SW480 (cell line): ENCODE measurements around the gene FAM174C.
A peak's percentile ranks its signal among the peaks of the same experiment; 100 is the strongest.
"Not testable (repeated sequence)": the region's sequence is repeated elsewhere in the genome, so short reads cannot be mapped to it uniquely, and the experiment has no call there.

ENCODE experiments used
- DNase-seq: peaks from one replicate; pipeline ENCODE4 v3.0.0-alpha.2; 2016; ENCODE audit warnings: low spot score

Gene FAM174C

DNA sequence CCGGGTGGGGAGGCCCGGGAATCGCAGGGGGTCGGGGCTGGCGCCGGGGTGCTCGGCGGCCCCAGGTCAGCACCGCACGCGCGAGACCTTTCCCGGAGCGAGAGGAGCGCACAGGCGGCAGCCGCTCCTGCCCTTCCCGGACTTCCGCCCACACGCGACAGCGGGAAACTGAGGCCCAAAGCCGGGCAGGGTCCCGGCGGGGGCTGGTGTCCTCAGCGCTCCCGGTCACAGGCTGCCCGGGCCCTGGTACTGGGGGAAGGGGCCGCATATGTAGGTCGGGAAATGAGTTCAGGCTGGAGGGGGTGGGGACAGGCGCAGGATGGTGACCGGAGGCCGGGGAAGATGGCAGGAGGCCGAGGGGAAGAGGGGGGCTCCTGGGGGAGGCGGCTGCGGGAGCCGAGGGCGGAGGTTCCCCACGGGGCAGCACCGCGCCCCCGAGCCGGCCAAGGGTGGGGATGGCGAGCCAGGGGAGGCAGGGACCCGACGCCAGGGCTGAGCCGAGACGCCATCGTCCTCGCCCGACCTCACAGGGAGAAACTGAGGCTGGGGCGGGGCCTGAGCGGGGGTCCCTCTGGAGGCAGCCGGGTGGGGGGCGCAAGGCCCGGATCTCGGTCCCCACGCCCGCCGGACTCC lies 38.2 kb upstream of the FAM174C start:
- no peak for DNase-seq

DNA sequence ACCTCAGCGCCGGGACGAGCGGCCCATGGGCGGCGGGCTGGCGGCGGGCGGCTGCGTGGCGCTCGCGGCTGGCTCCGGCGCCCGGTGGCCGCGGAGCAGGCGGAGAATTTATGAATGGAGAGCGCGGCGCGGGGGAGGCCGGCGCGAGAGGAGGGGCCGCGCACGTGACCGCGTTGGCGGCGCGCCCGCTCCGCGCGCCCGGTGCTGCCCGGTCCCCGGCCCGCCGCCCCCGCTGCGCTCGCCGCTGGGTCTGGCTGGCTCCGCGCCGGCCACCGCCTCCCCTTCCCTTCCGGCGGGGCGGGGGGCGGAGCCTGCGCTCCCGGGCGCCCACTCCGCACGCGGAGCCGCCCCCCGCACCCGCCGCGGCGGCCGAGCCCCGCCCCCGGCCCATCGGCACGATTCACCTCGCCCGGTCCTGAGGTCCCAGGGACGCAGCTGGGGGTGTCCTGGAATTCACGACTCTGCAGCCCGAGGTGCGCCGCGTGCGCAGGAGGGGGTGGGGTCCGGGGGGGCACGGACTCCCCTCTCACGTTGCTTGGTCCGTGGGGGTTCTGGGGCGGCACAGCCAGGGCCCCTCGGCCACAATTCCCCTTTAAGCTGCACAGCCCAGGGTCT lies 37.5 kb upstream of the FAM174C start, which contains the start of gene CBARP:
Gene CBARP, minus strand, starts transcription at position 252 of the 615 bp plus-strand sequence. CDS start 1,905 bp downstream, outside the sequence.
- no peak for DNase-seq

DNA sequence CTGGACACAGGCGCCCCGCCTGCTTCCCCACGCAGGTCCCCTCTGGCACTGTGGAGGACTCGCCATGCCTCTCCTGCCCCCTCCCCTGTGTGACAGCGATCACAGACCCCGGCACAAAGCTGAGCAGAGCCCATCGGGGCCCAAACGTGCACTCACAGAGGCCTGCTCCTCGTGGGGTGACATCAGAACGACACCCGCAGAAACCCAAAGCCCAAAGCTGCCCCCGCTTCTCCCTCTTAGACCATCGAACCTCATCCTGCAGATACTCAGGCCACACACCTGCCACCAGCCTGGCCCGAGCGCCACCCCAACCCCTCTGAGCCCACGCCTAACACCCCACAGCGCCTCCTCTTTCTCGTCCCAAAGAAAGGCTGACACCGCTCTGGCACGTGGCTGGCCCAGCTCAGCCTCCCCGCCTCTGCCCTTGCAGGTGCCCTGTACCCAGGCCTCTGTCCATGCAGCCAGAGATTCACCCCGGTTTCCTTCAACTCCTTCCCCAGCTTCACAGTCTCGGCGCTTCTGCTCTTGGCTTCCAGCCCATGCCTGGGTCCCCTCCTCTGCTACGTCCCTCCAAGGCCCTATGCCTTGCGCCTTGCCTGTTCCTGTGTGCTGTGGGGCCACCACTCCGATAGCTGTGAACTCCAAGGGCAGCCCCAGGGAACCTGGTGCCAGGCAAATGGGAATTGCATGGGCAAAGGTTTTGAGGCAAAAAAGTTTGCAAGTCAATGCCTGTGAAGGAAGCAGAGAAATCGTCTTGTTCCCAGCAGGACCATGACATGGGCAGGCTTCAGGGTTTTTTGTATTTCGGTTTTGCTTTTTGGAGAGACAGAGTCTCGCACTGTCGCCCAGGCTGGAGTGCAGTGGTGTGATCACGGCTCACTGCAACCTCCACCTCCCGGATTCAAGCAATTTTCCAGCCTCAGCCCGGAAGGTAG lies 36.7 kb upstream of the FAM174C start:
- no peak for DNase-seq

DNA sequence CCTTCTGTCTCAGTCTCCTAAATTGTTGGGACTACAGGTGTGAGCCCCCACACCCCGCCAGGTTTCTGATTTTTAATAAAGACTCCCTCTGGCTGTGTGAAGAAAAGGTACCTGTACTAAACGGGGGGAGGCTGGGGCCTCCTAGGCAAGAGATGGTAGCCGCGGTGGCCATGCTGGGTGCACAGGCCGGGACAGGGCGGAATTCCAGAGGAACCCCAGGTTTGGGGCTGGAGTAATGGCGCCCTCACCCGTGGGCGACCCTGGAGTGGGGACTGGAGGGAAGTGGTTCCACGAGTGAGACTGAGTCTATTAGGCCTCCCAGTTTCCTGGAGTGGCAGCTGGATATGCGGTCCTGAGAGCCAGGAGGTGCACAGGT lies 35.9 kb upstream of the FAM174C start:
- no peak for DNase-seq

DNA sequence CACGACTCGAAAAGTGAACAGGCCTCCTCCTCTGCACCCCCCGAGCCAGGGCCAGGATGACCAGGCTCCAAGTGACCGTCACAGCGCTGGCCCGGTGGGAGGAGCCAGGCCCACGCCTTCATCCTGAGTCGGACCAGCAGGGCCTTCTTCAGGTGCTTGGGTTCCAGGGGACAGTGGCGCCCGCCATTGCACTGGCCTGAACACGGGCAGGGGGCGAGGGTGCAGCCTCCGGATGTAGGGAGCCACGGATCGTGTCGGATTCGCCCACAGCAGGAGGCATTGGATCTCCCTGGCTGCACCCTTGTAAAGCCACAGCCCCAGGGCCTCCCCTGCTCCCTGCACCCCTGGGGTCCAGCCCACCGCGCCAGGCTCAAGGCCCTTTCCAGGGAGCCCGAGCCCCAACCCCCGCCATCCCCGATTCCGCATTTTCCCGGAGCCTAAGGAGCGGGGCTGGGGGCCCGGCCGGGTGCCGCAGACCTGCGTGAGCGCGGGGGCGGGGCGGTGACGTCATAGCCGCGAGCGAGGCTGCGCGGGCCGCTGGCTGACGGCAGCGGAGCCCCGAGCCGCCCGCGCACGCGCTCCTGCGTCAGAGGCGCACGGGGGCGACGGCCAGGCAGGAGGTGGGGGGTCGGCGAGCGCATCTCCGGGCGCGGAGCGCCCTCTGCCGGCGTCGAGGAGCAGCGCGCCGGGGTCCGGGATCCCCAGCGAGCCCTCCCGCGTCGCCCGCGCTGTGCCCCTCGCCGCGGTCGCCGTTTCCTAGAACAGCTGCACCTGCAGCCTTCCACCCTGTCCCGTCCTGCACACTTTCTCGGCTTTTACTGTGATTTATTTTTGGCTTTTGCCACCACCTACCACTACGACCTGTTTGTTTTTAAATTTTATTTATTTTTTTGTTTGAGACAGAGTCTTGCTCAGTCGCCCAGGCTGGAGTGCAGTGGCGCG lies 35.3 kb upstream of the FAM174C start:
- DNase-seq: peak; percentile 71

DNA sequence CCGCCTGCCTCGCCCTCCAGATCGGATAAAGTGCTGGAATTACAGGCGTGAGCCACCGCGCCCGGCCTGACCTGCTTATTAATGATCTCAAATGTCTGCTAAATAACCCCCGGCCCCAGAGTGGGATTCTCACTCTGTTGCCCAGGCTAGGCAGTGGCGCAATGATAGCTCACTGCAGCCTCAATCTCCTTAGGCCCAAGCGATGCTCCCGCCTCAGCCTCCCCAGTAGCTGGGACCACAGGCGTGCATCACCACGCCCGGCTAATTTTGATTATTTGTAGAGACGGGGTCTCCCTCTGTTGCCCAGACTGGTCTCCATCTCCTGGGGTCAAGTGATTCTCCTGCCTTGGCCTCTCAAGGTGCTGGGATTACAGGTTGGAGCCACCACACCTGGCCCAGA lies 34.4 kb upstream of the FAM174C start:
- no peak for DNase-seq

DNA sequence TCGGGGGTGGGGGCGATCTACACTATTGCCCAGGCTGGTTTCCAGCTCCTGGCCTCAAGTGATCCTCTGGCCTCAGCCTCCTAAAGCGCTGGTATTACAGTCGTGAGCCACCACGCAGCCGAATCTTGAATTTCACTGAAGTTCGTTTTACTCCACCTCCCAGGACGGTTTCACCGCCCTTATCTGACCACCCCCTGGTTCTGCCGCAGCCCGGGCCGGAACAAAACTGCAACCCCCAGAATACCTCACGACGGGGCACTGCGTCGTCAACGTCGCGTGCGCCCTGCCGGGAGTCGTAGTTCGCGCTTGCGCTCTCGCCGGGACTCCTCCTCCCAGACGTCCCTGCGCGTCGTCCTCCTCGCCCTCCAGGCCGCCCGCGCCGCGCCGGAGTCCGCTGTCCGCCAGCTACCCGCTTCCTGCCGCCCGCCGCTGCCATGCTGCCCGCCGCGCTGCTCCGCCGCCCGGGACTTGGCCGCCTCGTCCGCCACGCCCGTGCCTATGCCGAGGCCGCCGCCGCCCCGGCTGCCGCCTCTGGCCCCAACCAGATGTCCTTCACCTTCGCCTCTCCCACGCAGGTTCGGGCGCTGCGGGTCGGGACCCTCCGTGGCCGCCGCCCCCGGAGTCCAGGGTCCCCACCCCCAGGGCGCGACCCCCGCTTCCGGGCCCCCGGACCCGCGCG lies 33.8 kb upstream of the FAM174C start, which contains the start of gene ATP5F1D:
Gene ATP5F1D, plus strand, starts transcription at position 335 of the 679 bp plus-strand sequence. Its CDS starts 100 bp downstream, at position 435.
- peak; percentile 84 for DNase-seq

DNA sequence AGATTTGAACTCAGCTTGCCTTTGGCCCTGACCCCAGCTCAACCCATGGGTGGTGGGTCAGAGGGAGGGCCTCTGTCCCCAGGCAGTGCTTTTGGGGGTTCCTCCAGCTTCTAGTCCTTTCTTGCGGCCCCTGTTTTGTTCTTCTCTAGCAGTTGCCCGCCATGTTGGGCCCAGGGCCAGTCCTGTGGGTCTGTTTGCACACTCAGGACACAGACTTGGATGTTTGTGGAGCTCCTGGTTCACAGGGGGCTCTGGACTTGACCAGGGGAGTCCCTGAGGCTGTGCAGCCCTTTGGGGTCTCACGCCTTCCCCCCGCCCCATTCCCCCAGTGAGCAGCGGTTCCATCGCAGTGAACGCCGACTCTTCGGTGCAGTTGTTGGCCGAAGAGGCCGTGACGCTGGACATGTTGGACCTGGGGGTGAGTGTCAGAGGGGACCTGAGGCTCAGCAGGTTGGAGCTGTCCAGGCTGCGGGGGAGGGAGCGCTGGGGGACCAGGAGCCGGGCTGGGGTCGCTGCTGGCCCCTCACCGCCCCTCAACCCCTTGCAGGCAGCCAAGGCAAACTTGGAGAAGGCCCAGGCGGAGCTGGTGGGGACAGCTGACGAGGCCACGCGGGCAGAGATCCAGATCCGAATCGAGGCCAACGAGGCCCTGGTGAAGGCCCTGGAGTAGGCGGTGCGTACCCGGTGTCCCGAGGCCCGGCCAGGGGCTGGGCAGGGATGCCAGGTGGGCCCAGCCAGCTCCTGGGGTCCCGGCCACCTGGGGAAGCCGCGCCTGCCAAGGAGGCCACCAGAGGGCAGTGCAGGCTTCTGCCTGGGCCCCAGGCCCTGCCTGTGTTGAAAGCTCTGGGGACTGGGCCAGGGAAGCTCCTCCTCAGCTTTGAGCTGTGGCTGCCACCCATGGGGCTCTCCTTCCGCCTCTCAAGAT lies 31.3 kb upstream of the FAM174C start:
- DNase-seq: peak; percentile 63

DNA sequence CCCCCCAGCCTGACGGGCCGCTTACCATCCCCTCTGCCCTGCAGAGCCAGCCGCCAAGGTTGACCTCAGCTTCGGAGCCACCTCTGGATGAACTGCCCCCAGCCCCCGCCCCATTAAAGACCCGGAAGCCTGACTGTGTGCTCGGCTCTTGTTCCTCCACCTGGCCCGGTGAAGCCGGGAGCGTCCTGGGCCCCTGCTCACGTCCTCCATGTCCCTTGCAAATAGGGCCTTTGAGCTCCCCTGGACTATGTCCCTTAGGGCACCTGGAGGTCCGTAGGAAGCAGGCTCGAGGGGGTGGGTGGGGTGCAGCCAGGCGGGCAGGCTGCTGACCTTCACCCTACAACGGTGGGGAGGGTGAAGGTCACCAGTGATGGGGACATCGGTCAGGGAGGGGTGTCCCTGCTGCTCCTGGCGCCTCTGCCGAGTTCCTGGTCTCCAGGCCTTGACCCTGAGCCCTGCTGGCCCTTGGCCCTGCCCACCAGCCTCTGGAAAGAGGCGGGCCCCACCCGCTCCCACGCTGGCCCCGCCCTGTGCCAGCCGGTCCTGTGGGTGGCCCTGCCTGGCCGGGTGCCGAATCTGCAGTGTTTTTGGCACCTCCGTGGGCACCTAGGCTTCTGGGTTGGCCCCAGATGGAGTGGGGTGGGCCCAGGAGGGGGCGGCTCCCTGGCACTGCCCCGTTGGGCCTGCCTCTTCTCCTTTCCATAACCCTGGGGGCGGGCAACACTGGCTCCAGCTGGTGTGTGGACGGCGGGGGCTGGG lies 30.5 kb upstream of the FAM174C start:
- DNase-seq: no peak

DNA sequence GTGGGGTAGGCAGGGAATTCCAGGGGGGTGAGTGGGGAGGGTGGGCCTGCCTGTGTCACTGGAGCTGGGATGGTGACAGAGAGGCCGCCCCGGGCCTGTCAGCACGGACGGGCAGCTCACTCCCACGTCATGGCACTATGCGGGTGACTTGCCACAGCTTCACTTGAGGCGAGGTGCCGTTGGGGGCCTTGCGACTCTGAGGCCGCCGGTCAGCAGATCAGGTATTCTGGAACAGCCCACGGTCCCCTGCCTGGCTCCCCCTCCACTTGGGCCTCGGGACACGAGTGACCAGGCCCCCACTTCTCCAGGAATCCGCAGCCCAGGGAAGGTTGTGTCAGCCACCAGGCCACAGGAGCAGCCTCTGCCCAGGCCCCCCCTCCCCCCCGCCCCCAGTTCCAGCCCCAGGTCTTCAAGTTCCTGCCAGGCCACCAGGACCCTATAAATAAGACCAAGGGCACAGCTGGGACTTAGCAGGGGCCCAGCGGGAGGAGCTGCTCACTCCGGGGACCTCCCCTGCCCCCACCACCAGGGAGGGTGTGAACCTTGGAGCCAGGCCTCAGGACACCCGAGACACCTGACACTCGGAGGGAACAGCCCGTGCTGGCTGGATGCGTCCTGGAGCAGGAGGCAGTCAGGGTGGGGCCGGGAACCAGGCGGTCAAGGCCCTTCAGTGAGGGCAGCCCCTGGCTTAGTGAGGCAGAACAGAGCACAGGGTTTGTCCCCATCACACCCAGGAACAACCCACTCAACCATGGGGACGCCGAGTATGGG lies 29.7 kb upstream of the FAM174C start:
- DNase-seq: no peak

DNA sequence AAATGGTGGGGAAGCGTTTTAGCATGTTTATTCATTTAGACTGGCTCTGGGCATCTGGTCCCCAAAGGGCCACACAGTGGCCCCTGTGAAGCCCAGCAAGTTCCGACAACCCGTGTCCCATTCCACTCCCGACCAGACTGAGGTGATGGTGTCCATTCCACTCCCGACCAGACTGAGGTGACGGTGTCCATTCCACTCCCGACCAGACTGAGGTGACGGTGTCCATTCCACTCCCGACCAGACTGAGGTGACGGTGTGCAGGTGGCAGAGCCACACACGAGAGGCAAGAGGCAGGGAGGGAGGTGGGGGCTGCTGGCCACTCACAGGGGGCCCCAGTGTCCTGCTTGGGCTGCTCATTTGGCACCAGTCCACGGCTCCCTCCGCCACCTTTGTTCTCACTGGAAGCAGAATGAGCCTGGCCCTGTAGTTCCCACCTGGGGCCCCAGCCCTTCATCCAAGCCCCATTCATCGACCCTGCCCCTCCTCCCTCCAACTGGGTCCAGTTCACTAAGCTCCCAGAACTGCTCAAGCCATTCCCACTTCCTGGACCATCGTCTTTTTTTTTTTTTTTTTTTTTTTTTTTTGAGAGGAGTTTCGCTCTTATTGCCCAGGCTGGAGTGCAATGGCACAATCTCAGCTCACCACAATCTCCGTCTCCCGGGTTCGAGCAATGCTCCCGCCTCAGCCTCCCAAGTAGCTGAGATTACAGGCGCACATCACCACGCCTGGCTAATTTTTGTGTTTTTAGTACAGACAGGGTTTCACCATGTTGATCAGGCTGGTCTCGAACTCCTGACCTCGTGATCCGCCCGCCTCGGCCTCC lies 28.9 kb upstream of the FAM174C start:
- not testable (repeated sequence) for DNase-seq

DNA sequence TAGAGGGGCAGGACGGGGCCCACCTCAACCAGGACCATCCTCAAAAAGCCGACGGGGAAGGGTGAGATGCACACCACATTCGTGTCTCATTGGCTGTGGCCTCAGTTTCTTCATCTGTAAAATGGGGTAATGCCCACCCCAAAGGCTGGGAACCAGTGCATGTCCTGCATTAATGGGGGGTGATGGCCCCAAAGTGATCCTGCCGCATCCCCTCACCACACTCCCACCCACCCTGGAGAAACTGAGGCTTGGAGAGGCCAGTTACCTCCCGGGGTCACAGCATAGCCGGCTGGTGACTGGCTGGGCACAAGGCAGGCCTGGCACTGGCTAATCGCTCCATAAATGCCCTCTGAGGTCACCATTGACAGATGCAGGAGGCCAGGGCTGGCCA lies 27.6 kb upstream of the FAM174C start:
- no peak for DNase-seq

DNA sequence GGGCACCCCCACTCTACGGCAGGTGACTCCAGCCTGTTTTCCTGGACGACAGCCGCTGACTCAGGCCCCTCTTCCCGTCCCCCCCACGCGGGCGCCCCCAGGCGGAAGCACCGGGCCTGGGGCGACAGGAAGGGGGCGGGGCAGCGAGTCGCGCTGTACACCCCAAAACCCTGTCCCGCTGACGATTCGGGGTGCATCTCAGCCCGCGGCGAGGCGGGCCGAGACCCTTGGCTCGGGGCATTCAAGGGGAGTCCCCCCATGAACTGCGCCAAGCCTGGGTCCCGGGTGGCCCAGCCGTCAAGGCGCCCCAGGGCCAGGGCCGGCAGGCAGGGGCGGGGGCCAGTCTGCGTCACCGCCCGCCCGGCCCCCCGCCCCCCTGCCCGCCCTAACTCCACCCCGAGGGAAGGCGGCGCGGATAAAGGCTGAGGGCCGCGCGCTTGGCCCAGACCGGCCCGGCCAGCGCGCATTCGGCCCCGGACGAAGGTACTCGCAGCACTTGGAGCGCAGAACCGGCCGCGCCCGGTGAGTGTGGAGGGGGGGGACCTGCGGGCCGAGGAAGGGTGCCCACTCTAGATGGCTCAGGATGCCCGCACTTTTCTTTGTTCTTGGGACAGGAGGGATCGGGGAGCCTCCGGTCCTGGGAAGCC lies 27.1 kb upstream of the FAM174C start, which contains the start of gene MIDN:
Gene MIDN, plus strand, starts transcription at position 445 of the 647 bp plus-strand sequence. CDS start 1,714 bp downstream, outside the sequence.
- peak; percentile 69 for DNase-seq

DNA sequence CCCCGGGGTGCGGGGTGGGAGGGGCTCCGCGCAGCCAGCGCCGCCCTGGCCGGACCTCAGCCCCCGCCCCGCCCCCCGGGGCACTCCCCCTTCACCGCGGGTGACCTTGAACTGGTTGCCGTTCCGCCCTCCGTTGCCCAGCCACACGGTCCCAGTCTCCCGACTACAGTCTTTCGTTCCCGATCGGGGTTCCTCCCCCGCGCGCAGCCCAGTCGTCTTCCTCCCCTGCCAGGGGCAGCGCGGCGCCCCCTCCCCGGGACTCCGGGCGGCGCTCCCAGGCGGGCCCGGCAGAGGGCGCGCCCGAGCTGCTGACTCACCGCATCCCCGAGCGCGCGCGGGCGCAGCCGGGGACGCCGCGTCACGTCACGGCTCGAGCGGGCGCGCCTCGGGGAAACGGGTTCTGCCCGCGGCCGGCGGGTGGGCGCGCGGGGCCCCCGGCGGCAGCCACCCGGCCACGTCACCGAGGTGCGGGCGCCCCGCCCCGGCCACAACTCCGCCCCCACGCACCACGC lies 26.5 kb upstream of the FAM174C start:
- DNase-seq: no peak

DNA sequence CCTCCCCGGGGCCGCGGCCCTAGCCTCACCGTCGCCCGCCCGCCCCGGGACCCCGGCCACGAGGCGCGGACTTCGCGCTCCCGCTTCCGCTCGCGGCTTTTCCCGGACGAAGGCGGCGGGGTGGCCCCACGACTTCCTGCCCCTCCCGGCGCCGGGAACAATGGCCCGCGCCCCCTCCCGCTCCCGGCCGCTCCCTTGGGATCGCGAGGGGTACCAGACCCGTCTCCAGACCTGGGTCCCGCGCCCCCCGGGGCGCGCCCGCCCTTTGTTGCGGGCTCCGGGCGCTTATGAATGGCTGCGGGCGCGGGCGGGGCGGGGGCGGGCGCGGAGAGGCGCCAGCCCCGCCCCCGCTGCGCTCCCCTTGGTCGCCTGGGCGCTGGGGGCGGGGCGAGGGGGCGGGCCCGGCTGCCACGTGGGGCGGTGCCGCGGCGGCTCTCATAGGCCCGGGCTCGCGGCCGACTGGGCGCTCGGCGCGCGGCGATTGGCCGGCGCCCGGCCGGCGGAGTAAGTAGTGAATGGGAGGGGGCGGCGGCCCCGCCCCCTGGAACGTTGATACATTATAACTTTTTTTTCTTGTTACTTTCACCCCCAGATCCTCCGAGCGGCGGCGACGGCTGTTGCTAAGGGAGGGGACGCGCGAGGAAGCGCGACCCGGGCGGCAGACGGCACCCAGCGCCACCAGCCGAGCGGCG lies 25.9 kb upstream of the FAM174C start:
- DNase-seq: peak; percentile 83

DNA sequence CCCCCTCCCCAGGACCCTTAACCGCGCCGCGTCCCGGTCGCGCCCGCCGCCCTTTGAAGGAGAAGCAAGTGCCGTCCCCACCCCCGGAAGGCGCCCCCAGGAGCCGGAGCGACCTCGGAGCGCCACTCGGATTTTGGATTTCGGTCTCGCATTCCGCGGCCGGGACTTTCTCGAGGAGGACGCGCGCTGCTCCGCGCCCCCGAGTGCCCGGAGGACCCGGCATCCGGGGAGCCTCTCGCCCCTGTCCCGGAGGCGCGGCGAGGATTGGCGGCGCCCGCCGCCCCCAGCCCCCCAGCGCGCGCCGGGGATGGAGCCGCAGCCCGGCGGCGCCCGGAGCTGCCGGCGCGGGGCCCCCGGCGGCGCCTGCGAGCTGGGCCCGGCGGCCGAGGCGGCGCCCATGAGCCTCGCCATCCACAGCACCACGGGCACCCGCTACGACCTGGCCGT lies 25.3 kb upstream of the FAM174C start:
- DNase-seq: no peak
